GM23338 (cell line): Measurements from ENCODE around the gene CEPT1. TPM values are rescaled to one million over a fixed set of nuclear protein-coding genes. Genes with fewer than 3 reads are reported as not detected.

Experiments
- ATAC-seq: fragments of 200-7000 bp; cut with Tn5 transposase; 3 replicates; pipeline ENCODE4 v1.9.1; 2020
- DNase-seq: peaks from one replicate; pipeline ENCODE4 v3.0.0-alpha.2; 2015; ENCODE audit warnings: low spot score
- H2AFZ ChIP-seq: fragments of 200-600 bp; sonication (generic); 2 replicates; pipeline ENCODE4 v1.8.0; 2016; ENCODE audit warnings: antibody characterized with exemption, mild to moderate bottlenecking, moderate library complexity
- H3F3A ChIP-seq: fragments of 200-600 bp; sonication (generic); replicated peaks from 2 replicates; pipeline ENCODE4 v1.8.0; 2017; ENCODE audit warnings: antibody characterized with exemption, mixed run types, low read depth
- H3K27ac ChIP-seq: fragments of 200-600 bp; sonication (generic); 2 replicates; pipeline ENCODE4 v1.6.1; 2016; ENCODE audit warnings: low read depth
- H3K27me3 ChIP-seq: fragments of 200-600 bp; sonication (generic); 2 replicates; pipeline ENCODE4 v1.8.0; 2016; ENCODE audit warnings: mild to moderate bottlenecking, mixed run types, moderate library complexity; ENCODE audit not compliant: insufficient read depth
- H3K36me3 ChIP-seq: fragments of 200-600 bp; sonication (generic); 2 replicates; pipeline ENCODE4 v1.8.0; 2016; ENCODE audit warnings: mild to moderate bottlenecking; ENCODE audit not compliant: insufficient read depth
- H3K4me1 ChIP-seq: fragments of 200-600 bp; sonication (generic); 2 replicates; pipeline ENCODE4 v1.8.0; 2016; ENCODE audit warnings: mild to moderate bottlenecking, moderate library complexity; ENCODE audit not compliant: insufficient read depth
- H3K4me2 ChIP-seq: fragments of 200-600 bp; sonication (generic); 2 replicates; pipeline ENCODE4 v1.7.1; 2017; ENCODE audit warnings: mixed run types
- H3K4me3 ChIP-seq: fragments of 200-600 bp; sonication (generic); 2 replicates; pipeline ENCODE4 v1.6.1; 2016; ENCODE audit warnings: mixed run types
- H3K79me2 ChIP-seq: fragments of 200-600 bp; sonication (generic); replicated peaks from 2 replicates; pipeline ENCODE4 v1.8.0; 2017; ENCODE audit warnings: mild to moderate bottlenecking; ENCODE audit not compliant: insufficient read depth
- H3K9me2 ChIP-seq: fragments of 200-600 bp; sonication (generic); 2 replicates; pipeline ENCODE4 v1.8.0; 2017; ENCODE audit not compliant: insufficient read depth
- H4K20me1 ChIP-seq: fragments of 200-600 bp; sonication (generic); replicated peaks from 2 replicates; pipeline ENCODE4 v1.8.0; 2017; ENCODE audit warnings: mild to moderate bottlenecking; ENCODE audit not compliant: insufficient read depth
- H3K27ac Mint-ChIP-seq: 2 replicates; pipeline ENCODE4 v1.8.0; 2020; ENCODE audit warnings: inconsistent platforms, mild to moderate bottlenecking, moderate library complexity, mixed read lengths
- H3K27me3 Mint-ChIP-seq: 3 replicates; pipeline ENCODE4 v1.8.0; 2022; ENCODE audit warnings: low read depth, mild to moderate bottlenecking, moderate library complexity, mixed read lengths, inconsistent platforms; ENCODE audit not compliant: insufficient read depth, poor library complexity
- H3K36me3 Mint-ChIP-seq: 3 replicates; pipeline ENCODE4 v1.8.0; 2021; ENCODE audit warnings: low read depth, mild to moderate bottlenecking, inconsistent platforms, moderate library complexity, mixed read lengths
- H3K4me1 Mint-ChIP-seq: 3 replicates; pipeline ENCODE4 v1.8.0; 2020; ENCODE audit warnings: mild to moderate bottlenecking, inconsistent platforms, mixed read lengths
- H3K4me3 Mint-ChIP-seq: 3 replicates; pipeline ENCODE4 v1.8.0; 2021; ENCODE audit warnings: moderate library complexity, mild to moderate bottlenecking, inconsistent platforms, mixed read lengths
- H3K9me3 Mint-ChIP-seq: 3 replicates; pipeline ENCODE4 v1.8.0; 2020; ENCODE audit warnings: moderate library complexity, mild to moderate bottlenecking, inconsistent platforms, mixed read lengths
- CTCF ChIP-seq, 2 experiments: fragments of 200-600 bp in 1 of 2; sonication (generic) in 1 of 2; conservative IDR thresholded peaks; 2 replicates each; pipeline versions ENCODE4 v1.5.1 to v1.6.1; 2016 to 2017; ENCODE audit warnings: antibody characterized with exemption in 2 of 2, low read depth in 2 of 2, mild to moderate bottlenecking in 2 of 2, moderate library complexity in 1 of 2
- ETS1 ChIP-seq: IDR thresholded peaks from 2 replicates; pipeline ENCODE4 v1.6.1; 2016; ENCODE audit warnings: antibody characterized with exemption
- EZH2 ChIP-seq: fragments of 200-600 bp; sonication (generic); IDR thresholded peaks from one replicate; pipeline ENCODE4 v1.8.0; 2017; ENCODE audit warnings: antibody characterized with exemption, mild to moderate bottlenecking, low read depth; ENCODE audit not compliant: unreplicated experiment
- EZH2phosphoT487 ChIP-seq: fragments of 200-600 bp; sonication (generic); IDR thresholded peaks from one replicate; pipeline ENCODE4 v1.8.1; 2018; ENCODE audit warnings: antibody characterized with exemption; ENCODE audit not compliant: unreplicated experiment
- JUNB ChIP-seq: IDR thresholded peaks from one replicate; pipeline ENCODE4 v1.6.1; 2016; ENCODE audit warnings: antibody characterized with exemption; ENCODE audit not compliant: unreplicated experiment
- NANOG ChIP-seq: IDR thresholded peaks from 2 replicates; pipeline ENCODE4 v1.6.1; 2016; ENCODE audit warnings: antibody characterized with exemption, borderline replicate concordance
- POLR2AphosphoS5 ChIP-seq: IDR thresholded peaks from 2 replicates; pipeline ENCODE4 v1.6.1; 2016; ENCODE audit warnings: antibody characterized with exemption, low read depth
- REST ChIP-seq: IDR thresholded peaks from one replicate; pipeline ENCODE4 v1.6.1; 2018; ENCODE audit warnings: antibody characterized with exemption; ENCODE audit not compliant: unreplicated experiment
- ZNF114 ChIP-seq: fragments of 250-450 bp; sonication (Bioruptor Pico); IDR thresholded peaks from 2 replicates; pipeline ENCODE4 v1.5.0; 2020; ENCODE audit warnings: mild to moderate bottlenecking, moderate library complexity
- ZNF331 ChIP-seq: fragments of 250-450 bp; sonication (Bioruptor Pico); IDR thresholded peaks from 2 replicates; pipeline ENCODE4 v1.5.0; 2020; ENCODE audit warnings: low read depth, mild to moderate bottlenecking, moderate library complexity
- ZNF462 ChIP-seq: fragments of 250-450 bp; sonication (Bioruptor Pico); IDR thresholded peaks from 2 replicates; pipeline ENCODE4 v1.5.0; 2020; ENCODE audit warnings: mild to moderate bottlenecking, moderate library complexity
- polyA plus RNA-seq: library from polyadenylated mRNA; unstranded; fragments of >200 nt; fragmentation: Nextera tagmentation; extraction: Ambion mirVana; gene quantifications from 2 replicates; pipeline ENCODE4 v1.2.1, GENCODE V29; 2016
- total RNA-seq: library from RNA; depleted of rRNA; stranded (reverse); fragments of >200 nt; shearing (Covaris generic); gene quantifications from 2 replicates; pipeline ENCODE4 v1.2.3, GENCODE V29; 2014

The CEPT1 gene
- total and polyA plus RNA-seq, 2 experiments from 2014 or later = 17.3 to 39.5 TPM

GRCh38 chr1:111225091-111225490 lies 85.1 kb downstream of the CEPT1 start:
- no peaks in the 10 kb centered on the region for H3K9me2 ChIP-seq
- no peak overlapping the region for H3K27ac ChIP-seq
- H3K27me3 Mint-ChIP-seq = peaks cover 14% of the 10 kb centered on the region
- TF ChIP-seq ETS1 = no peak
- TF ChIP-seq POLR2AphosphoS5 = no peak
- TF ChIP-seq EZH2phosphoT487 = no peak
- TF ChIP-seq CTCF (conservative IDR thresholded peaks at IDR 0.05; ENCODE audit: low read depth in 2 of 2) = no peak
- TF ChIP-seq NANOG = no peak
- no peak for TF ChIP-seq ZNF331 (CRISPR knock-in tag)
- TF ChIP-seq EZH2 = no peak
- TF ChIP-seq ZNF462 = no peak
- TF ChIP-seq ZNF114 (CRISPR knock-in tag) = no peak
- TF ChIP-seq REST = no peak
- no peak for TF ChIP-seq JUNB
- H3K4me2 ChIP-seq = no peak overlapping the region
- no peaks in the 10 kb centered on the region for H3K79me2 ChIP-seq
- peaks cover 16% of the 10 kb centered on the region for H3K4me1 ChIP-seq
- no peak overlapping the region for H3K4me3 ChIP-seq
- H3F3A ChIP-seq = no peaks in the 10 kb centered on the region
- no peak overlapping the region for H2AFZ ChIP-seq
- H3K4me1 Mint-ChIP-seq = peaks cover 26% of the 10 kb centered on the region
- H3K36me3 ChIP-seq = no peaks in the 10 kb centered on the region
- no peak for DNase-seq
- no peaks in the 10 kb centered on the region for H4K20me1 ChIP-seq
- no peaks in the 10 kb centered on the region for H3K27me3 ChIP-seq
- H3K9me3 Mint-ChIP-seq = no peaks in the 10 kb centered on the region
- no peak for ATAC-seq
- no peaks in the 10 kb centered on the region for H3K36me3 Mint-ChIP-seq
- H3K27ac Mint-ChIP-seq = no peak overlapping the region
- no peak overlapping the region for H3K4me3 Mint-ChIP-seq
